HCT116 (cell line): ENCODE measurements around the gene RGS17. TPM values are rescaled to one million over a fixed set of nuclear protein-coding genes. Genes with fewer than 3 reads are reported as not detected.

Source experiments
- ATAC-seq: fragments of 200-7000 bp; cut with Tn5 transposase; 2 replicates; pipeline ENCODE4 v1.9.1; 2020; ENCODE audit warnings: mild to moderate bottlenecking, moderate library complexity
- BruUV-seq: library from RNA; stranded (reverse); fragments of 400-500 nt; replicated peaks from 2 replicates; lab custom pipeline; 2021; lab: Mats Ljungman, UMichigan
- CTCF ChIA-PET: fragments of 300-600 bp; sonication (Branson Sonifier 250); formaldehyde crosslinking; loops from one replicate; lab custom pipeline; 2021; ENCODE audit warnings: antibody characterized with exemption; lab: Charles Lee
- POLR2A ChIA-PET: fragments of 300-600, 350-600 bp; sonication (Branson Sonifier 250); formaldehyde crosslinking; loops from one replicate; lab custom pipeline; 2021; ENCODE audit warnings: antibody characterized with exemption; lab: Charles Lee
- RAD21 ChIA-PET, 2 experiments: fragments of 300-600 bp; sonication (Branson Sonifier 250); formaldehyde crosslinking; loops; one replicate each; lab custom pipeline; 2023; ENCODE audit warnings: low total read pairs in 2 of 2; ENCODE audit not compliant: uncharacterized antibody in 2 of 2, unreplicated experiment in 2 of 2, low non-redundant PET in 1 of 2; lab: Charles Lee
- DNase-seq: peaks from one replicate; pipeline ENCODE4 v3.0.0-alpha.2; 2010; ENCODE audit warnings: low read depth, low spot score
- H2AFZ ChIP-seq: fragments of 200-600 bp; shearing (Covaris generic), sonication (generic); 2 replicates; pipeline ENCODE4 v1.6.1; 2017; ENCODE audit warnings: low read depth, mixed run types, mixed read lengths, antibody characterized with exemption, low read length; ENCODE audit not compliant: poor library complexity, severe bottlenecking
- H3K27ac ChIP-seq: 2 replicates; pipeline ENCODE4 v1.5.1; 2012; ENCODE audit warnings: low read depth, low read length
- H3K27me3 ChIP-seq: fragments of 200-600 bp; sonication (generic); 2 replicates; pipeline ENCODE4 v1.6.1; 2016; ENCODE audit warnings: mixed run types, low read length, mixed read lengths; ENCODE audit not compliant: insufficient read depth
- H3K36me3 ChIP-seq, 2 experiments: fragments of 200-500 bp in 1 of 2; fragments of 200-600 bp in 1 of 2; sonication (Bioruptor generic) in 1 of 2; sonication (generic) in 1 of 2; 2 replicates each; pipeline versions ENCODE4 v1.5.1 to v1.6.1; 2014 to 2016; ENCODE audit warnings: low read length in 2 of 2, inconsistent platforms in 1 of 2, mixed read lengths in 1 of 2, mixed run types in 1 of 2; ENCODE audit not compliant: insufficient read depth in 2 of 2, control insufficient read depth in 1 of 2
- H3K4me1 ChIP-seq, 2 experiments: fragments of 200-600 bp in 1 of 2; sonication (generic) in 1 of 2; 2 replicates each; pipeline versions ENCODE4 v1.5.1 to v1.6.1; 2012 to 2017; ENCODE audit warnings: low read length in 2 of 2, inconsistent platforms in 1 of 2, mild to moderate bottlenecking in 1 of 2, mixed read lengths in 1 of 2, mixed run types in 1 of 2, moderate library complexity in 1 of 2; ENCODE audit not compliant: insufficient read depth in 2 of 2, control insufficient read depth in 1 of 2
- H3K4me2 ChIP-seq: fragments of 200-600 bp; sonication (generic); 2 replicates; pipeline ENCODE4 v1.6.1; 2017; ENCODE audit warnings: mixed run types, low read length, mixed read lengths
- H3K4me3 ChIP-seq, 2 experiments: fragments of 200-600 bp in 1 of 2; sonication (generic) in 1 of 2; replicated peaks in 1 of 2; 2 replicates each; pipeline ENCODE4 v1.5.1; 2011 to 2016; ENCODE audit warnings: low read length in 2 of 2, control low read depth in 1 of 2, low read depth in 1 of 2, mild to moderate bottlenecking in 1 of 2, mixed read lengths in 1 of 2, mixed run types in 1 of 2
- H3K79me2 ChIP-seq: fragments of 200-600 bp; sonication (generic); 2 replicates; pipeline ENCODE4 v1.6.1; 2017; ENCODE audit warnings: mild to moderate bottlenecking, mixed run types, low read length, moderate library complexity, mixed read lengths; ENCODE audit not compliant: insufficient read depth
- H3K9ac ChIP-seq: fragments of 200-600 bp; sonication (generic); 2 replicates; pipeline ENCODE4 v1.6.1; 2016; ENCODE audit warnings: low read length, mixed read lengths
- H3K9me2 ChIP-seq: fragments of 200-600 bp; sonication (generic), shearing (Covaris generic); 2 replicates; pipeline ENCODE4 v1.6.1; 2017; ENCODE audit warnings: mixed run types, mild to moderate bottlenecking, moderate library complexity; ENCODE audit not compliant: insufficient read depth
- H3K9me3 ChIP-seq, 2 experiments: fragments of 200-500 bp in 1 of 2; fragments of 200-600 bp in 1 of 2; sonication (Bioruptor generic) in 1 of 2; sonication (generic) in 1 of 2; 2 replicates each; pipeline ENCODE4 v1.6.1; 2014 to 2017; ENCODE audit warnings: low read length in 2 of 2, mixed read lengths in 2 of 2, inconsistent platforms in 1 of 2, low read depth in 1 of 2, mild to moderate bottlenecking in 1 of 2, mixed run types in 1 of 2, moderate library complexity in 1 of 2; ENCODE audit not compliant: control insufficient read depth in 1 of 2, insufficient read depth in 1 of 2
- H4K20me1 ChIP-seq: fragments of 200-600 bp; sonication (generic), shearing (Covaris generic); 2 replicates; pipeline ENCODE4 v1.6.1; 2017; ENCODE audit warnings: mixed run types, mild to moderate bottlenecking, moderate library complexity; ENCODE audit not compliant: insufficient read depth
- CEBPB ChIP-seq: IDR thresholded peaks from 2 replicates; pipeline ENCODE4 v1.6.1; 2012; ENCODE audit warnings: low read depth
- EZH2 ChIP-seq: fragments of 200-600 bp; sonication (generic); IDR thresholded peaks from 2 replicates; pipeline ENCODE4 v1.6.1; 2017; ENCODE audit warnings: antibody characterized with exemption, mixed run types
- EZH2phosphoT487 ChIP-seq: fragments of 200-600 bp; IDR thresholded peaks from 2 replicates; pipeline ENCODE4 v1.6.1; 2018; ENCODE audit warnings: antibody characterized with exemption, borderline replicate concordance
- POLR2AphosphoS5 ChIP-seq: IDR thresholded peaks from 2 replicates; pipeline ENCODE4 v1.6.1; 2011; ENCODE audit warnings: mild to moderate bottlenecking, low read depth, low read length, moderate library complexity
- SIN3A ChIP-seq: IDR thresholded peaks from 2 replicates; pipeline ENCODE4 v1.6.1; 2012; ENCODE audit warnings: low read depth
- SP1 ChIP-seq: IDR thresholded peaks from 2 replicates; pipeline ENCODE4 v1.6.1; 2012; ENCODE audit warnings: low read depth
- ZFX ChIP-seq: fragments of 450-650 bp; IDR thresholded peaks from 2 replicates; pipeline ENCODE4 v1.6.1; 2017
- intact Hi-C: fragments of 100-400 bp; cut with micrococcal nuclease; formaldehyde crosslinking; loops from 2 replicates; pipeline ENCODE4 v1.10.0; 2022
- total RNA-seq: library from RNA; stranded (reverse); gene quantifications from one replicate; pipeline ENCODE4 v1.2.1, GENCODE V29; 2021; ENCODE audit not compliant: unreplicated experiment
- TF ChIP-seq, protein P1 (sequence below): IDR thresholded peaks from 2 replicates; pipeline ENCODE4 v1.6.1; 2012
- TF ChIP-seq, protein P2 (sequence below): IDR thresholded peaks from 2 replicates; pipeline ENCODE4 v1.6.1; 2011; ENCODE audit warnings: mild to moderate bottlenecking, low read length, moderate library complexity; ENCODE audit not compliant: insufficient replicate concordance; ENCODE audit errors: extremely low read depth

RGS17 gene
- total RNA-seq, 1 experiment from 2014 or later = 3.9 TPM

DNA sequence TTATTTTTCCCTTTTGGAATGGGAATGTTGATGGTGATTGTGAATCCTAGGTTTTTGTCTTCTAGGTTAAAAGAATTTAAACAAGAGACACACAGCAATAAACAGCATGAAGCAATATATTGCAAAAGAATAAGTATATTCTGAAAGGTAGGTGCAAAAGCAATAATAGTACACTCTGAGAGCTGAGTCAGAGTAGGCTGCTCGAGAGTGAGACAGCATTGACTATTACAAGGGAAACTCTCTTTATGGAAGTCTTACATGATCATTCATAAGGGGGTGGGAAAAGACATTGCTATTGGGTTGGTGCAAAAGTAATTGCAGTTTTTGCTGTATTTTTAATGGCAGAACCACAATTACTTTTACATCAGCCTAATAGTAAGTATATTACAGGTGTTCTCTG, 173.3 kb downstream of the RGS17 start:
- no peak overlapping the region for H2AFZ ChIP-seq
- CTCF ChIA-PET = interaction anchor here (1.6 kb wide), 1 partner anchor 209 kb away, joined by 4 read pairs; no protein-coding TSS in a partner anchor
- ATAC-seq (no peak), DNase-seq (no peak)
- H4K20me1 ChIP-seq = no peaks in the 10 kb centered on the region
- no peak overlapping the region for H3K27ac ChIP-seq
- TF ChIP-seq, protein P1, sequence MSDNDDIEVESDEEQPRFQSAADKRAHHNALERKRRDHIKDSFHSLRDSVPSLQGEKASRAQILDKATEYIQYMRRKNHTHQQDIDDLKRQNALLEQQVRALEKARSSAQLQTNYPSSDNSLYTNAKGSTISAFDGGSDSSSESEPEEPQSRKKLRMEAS = no peak
- TF ChIP-seq POLR2AphosphoS5 = no peak
- TF ChIP-seq EZH2 = no peak
- no peak for TF ChIP-seq SIN3A
- no peak for TF ChIP-seq ZFX
- TF ChIP-seq, protein P2, sequence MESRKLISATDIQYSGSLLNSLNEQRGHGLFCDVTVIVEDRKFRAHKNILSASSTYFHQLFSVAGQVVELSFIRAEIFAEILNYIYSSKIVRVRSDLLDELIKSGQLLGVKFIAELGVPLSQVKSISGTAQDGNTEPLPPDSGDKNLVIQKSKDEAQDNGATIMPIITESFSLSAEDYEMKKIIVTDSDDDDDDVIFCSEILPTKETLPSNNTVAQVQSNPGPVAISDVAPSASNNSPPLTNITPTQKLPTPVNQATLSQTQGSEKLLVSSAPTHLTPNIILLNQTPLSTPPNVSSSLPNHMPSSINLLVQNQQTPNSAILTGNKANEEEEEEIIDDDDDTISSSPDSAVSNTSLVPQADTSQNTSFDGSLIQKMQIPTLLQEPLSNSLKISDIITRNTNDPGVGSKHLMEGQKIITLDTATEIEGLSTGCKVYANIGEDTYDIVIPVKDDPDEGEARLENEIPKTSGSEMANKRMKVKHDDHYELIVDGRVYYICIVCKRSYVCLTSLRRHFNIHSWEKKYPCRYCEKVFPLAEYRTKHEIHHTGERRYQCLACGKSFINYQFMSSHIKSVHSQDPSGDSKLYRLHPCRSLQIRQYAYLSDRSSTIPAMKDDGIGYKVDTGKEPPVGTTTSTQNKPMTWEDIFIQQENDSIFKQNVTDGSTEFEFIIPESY = no peak
- TF ChIP-seq CEBPB = no peak
- TF ChIP-seq SP1 = no peak
- no peak for TF ChIP-seq EZH2phosphoT487
- no peaks in the 10 kb centered on the region for H3K36me3 ChIP-seq
- H3K9ac ChIP-seq = no peak overlapping the region
- peaks cover 13% of the 10 kb centered on the region for H3K27me3 ChIP-seq
- H3K79me2 ChIP-seq = no peaks in the 10 kb centered on the region
- H3K4me1 ChIP-seq = no peaks in the 10 kb centered on the region
- H3K4me3 ChIP-seq = no peak overlapping the region
- no TSS peak for BruUV-seq
- RAD21 ChIA-PET = no interaction called here
- H3K4me2 ChIP-seq = no peak overlapping the region
- H3K9me3 ChIP-seq = no peaks in the 10 kb centered on the region
- no peaks in the 10 kb centered on the region; the same call in 1 of the 2 replicates for H3K9me2 ChIP-seq
- intact Hi-C loops = no loop called here
- POLR2A ChIA-PET = no interaction called here

Other genes with a start within 250 kb of the RGS17 start
- gene FBXO5, start 148.2 kb downstream of the RGS17 start, total RNA-seq = 38.9 TPM
- gene MTRF1L, start 128.6 kb downstream of the RGS17 start, total RNA-seq = 26.2 TPM